ENCODE data around the gene S1PR3. TPM values are rescaled to one million over a fixed set of nuclear protein-coding genes. Genes with fewer than 3 reads are reported as not detected.

Gene S1PR3
- total RNA-seq, 1 donor from 2014 or later = 37.9 TPM

DNA sequence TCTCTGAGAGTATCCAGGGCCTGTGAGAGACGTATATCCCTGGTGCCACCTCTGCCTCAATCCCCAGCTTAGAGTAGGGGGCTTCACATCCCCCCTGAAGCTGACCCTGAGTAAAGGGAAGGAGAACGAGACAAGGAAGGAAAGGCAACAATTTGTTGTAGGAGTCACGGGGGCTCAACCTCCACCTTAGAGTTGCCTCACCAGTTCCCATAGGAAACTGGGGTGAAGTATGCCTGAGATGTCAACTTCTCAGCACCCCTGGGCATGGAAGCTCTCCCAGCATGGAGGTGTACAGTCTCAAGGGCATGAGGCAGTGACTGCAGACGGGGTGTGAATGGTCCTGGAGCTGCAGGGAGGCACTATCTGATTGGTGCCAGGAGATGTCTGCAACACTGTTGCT is 53.6 kb downstream of the S1PR3 start:
- no peaks in the 10 kb centered on the region for H3K4me1 Mint-ChIP-seq (ENCODE audit: unreplicated experiment)

DNA sequence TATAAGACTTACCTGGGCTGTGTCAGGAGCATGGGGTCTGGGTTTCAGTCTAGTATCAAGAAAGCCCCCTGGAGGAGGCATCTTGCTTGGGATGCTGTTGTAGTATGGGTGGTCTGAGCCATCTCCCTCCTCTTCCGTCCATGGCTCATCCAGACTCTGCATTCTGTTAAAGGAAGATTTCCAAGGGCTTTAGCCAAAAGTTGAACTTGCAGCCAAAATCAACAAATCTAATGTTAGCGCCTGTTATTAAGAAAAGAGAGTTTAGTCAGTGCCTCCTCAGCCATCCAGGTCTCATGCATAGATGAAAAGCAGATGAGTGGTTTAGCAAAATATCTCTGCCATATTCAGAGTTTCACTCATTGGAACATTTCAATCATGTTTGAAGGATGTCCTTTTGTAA is 55.6 kb downstream of the S1PR3 start:
- DNase-seq (ENCODE audit: extremely low spot score, unreplicated experiment) = no peak
- Mint-ChIP-seq H3K4me1 (ENCODE audit: unreplicated experiment) (no peaks in the 10 kb centered on the region), H3K27ac (no peak overlapping the region), H3K27me3 (no peaks in the 10 kb centered on the region), H3K4me3 (no peak overlapping the region), H3K36me3 (no peaks in the 10 kb centered on the region), H3K9me3 (no peaks in the 10 kb centered on the region)
- TF ChIP-seq, protein P1, sequence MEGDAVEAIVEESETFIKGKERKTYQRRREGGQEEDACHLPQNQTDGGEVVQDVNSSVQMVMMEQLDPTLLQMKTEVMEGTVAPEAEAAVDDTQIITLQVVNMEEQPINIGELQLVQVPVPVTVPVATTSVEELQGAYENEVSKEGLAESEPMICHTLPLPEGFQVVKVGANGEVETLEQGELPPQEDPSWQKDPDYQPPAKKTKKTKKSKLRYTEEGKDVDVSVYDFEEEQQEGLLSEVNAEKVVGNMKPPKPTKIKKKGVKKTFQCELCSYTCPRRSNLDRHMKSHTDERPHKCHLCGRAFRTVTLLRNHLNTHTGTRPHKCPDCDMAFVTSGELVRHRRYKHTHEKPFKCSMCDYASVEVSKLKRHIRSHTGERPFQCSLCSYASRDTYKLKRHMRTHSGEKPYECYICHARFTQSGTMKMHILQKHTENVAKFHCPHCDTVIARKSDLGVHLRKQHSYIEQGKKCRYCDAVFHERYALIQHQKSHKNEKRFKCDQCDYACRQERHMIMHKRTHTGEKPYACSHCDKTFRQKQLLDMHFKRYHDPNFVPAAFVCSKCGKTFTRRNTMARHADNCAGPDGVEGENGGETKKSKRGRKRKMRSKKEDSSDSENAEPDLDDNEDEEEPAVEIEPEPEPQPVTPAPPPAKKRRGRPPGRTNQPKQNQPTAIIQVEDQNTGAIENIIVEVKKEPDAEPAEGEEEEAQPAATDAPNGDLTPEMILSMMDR (conservative IDR thresholded peaks at IDR 0.05) = no peak

More for the DNA sequence above, 53.6 kb downstream of the S1PR3 start:
- no peaks in the 10 kb centered on the region for H3K9me3 Mint-ChIP-seq
- no peaks in the 10 kb centered on the region for H3K36me3 Mint-ChIP-seq
- DNase-seq (ENCODE audit: extremely low spot score, unreplicated experiment) = no peak
- H3K27ac Mint-ChIP-seq = no peak overlapping the region
- H3K27me3 Mint-ChIP-seq = no peaks in the 10 kb centered on the region
- H3K4me3 Mint-ChIP-seq = no peak overlapping the region
- TF ChIP-seq, protein P1 (conservative IDR thresholded peaks at IDR 0.05) = no peak

DNA sequence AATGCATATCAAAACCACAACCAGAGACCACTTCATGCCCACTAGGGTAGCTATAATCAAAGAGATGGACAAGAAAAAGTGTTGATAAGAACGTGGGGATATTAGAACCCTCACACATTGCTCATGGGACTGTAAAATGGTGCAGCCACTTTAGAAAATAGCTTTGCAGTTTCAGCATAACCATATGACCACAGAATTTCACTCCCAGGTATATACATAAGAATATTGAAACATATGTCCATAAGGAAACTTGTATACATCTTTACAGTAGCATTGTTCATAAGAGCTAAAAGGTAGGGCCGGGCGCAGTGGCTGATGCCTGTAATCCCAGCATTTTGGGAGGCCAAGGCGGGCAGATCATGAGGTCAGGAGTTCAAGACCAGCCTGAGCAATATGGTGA is 56.4 kb downstream of the S1PR3 start:
- TF ChIP-seq, protein P1 (conservative IDR thresholded peaks at IDR 0.05) = no peak

DNA sequence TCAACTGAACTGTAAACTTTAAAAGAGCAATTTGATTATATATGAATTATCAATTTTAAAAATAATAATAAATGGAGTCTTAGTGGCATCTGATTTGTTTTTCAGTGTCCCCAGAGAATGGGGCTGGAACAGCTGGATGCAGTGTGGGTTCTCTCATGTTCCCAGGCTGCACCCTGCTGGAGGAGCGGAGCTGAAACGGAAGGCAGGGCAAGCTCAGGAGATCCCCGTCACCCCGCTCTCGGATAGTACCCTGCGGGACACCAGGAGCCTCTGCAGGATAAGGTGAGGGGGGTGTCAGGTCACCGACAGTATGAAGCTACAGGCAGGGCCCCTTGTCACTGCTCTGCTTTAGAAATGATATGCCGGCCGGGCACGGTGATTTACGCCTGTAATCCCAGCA is 57.3 kb downstream of the S1PR3 start:
- TF ChIP-seq, protein P1 (conservative IDR thresholded peaks at IDR 0.05) = no peak
- DNase-seq (ENCODE audit: extremely low spot score, unreplicated experiment) = no peak
- Mint-ChIP-seq H3K36me3 (no peaks in the 10 kb centered on the region), H3K27me3 (no peaks in the 10 kb centered on the region), H3K4me3 (no peak overlapping the region), H3K4me1 (ENCODE audit: unreplicated experiment) (no peaks in the 10 kb centered on the region), H3K27ac (no peak overlapping the region), H3K9me3 (no peaks in the 10 kb centered on the region)

More for the DNA sequence above, 56.4 kb downstream of the S1PR3 start:
- no peaks in the 10 kb centered on the region for H3K27me3 Mint-ChIP-seq
- H3K4me1 Mint-ChIP-seq (ENCODE audit: unreplicated experiment) = no peaks in the 10 kb centered on the region
- H3K9me3 Mint-ChIP-seq = no peaks in the 10 kb centered on the region
- H3K36me3 Mint-ChIP-seq = no peaks in the 10 kb centered on the region
- no peak overlapping the region for H3K4me3 Mint-ChIP-seq
- H3K27ac Mint-ChIP-seq = no peak overlapping the region
- no peak for DNase-seq (ENCODE audit: extremely low spot score, unreplicated experiment)

DNA sequence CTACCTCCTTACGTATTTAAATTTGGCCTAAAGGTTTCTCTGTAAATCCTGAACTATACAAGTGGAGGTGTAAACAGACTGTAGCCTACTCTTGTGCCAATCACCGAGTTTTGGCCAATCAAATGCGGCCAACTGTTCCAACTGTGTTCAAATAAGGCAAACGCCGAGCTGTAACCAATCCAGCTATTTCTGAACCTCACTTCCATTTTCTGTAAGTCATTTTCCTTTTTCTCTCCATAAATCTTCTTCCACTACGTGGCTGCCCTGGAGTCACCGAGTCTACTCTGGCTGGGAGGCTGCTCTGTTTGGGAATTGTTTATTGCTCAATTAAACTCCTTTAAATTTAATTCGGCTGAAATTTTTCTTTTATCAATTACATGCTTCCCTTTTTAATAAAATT is 58.4 kb downstream of the S1PR3 start:
- Mint-ChIP-seq H3K9me3 (no peaks in the 10 kb centered on the region), H3K27me3 (no peaks in the 10 kb centered on the region), H3K36me3 (no peaks in the 10 kb centered on the region), H3K4me1 (ENCODE audit: unreplicated experiment) (no peaks in the 10 kb centered on the region), H3K27ac (no peak overlapping the region), H3K4me3 (no peak overlapping the region)
- no peak for DNase-seq (ENCODE audit: extremely low spot score, unreplicated experiment)
- TF ChIP-seq, protein P1 (conservative IDR thresholded peaks at IDR 0.05) = no peak
